Adrenal gland (tissue), 5 donors: ENCODE results near the gene PROSER2.

Source experiments
- POLR2A ChIP-seq, 2 donors: fragments of 450-650 bp; IDR thresholded peaks; one replicate each; pipeline ENCODE4 v1.6.1; 2017; ENCODE audit warnings: antibody characterized with exemption in 2 of 2, mild to moderate bottlenecking in 2 of 2, moderate library complexity in 1 of 2
- TF ChIP-seq, protein P1 (sequence below), 6 experiments: fragments of 450-650 bp in 4 of 6; fragments of 200-600 bp in 2 of 6; sonication (generic) in 1 of 6; IDR thresholded peaks; 1 replicate in 5 of 6; 2 replicates in 1 of 6; pipeline versions ENCODE4 v1.5.1 to v1.8.0; 2016 to 2021; ENCODE audit warnings: antibody characterized with exemption in 6 of 6, mild to moderate bottlenecking in 2 of 6, moderate library complexity in 1 of 6
- donor health status: DM: no; HTN: no; CAD: no.

DNA sequence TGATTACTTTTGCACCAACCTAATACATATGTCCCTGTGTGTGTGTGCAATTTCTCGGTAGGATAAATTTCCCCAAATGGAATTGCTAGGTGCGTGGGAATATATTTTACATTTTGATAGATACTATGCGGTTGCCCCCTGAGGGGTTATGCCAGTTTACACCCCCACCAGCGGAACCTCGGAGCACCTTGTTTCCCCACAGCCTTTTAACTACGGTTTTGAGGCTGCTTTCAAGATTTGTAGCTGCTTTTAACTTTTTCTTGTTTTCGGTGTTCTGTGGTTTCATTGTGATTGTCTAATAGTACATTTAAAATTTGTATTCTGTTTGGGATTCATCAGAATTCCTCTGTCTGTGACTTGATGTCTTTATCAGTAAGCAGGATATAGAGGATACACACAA, 22.0 kb downstream of the PROSER2 start:
- TF ChIP-seq POLR2A (IDR thresholded peaks at IDR 0.05) = no peak
- TF ChIP-seq, protein P1, sequence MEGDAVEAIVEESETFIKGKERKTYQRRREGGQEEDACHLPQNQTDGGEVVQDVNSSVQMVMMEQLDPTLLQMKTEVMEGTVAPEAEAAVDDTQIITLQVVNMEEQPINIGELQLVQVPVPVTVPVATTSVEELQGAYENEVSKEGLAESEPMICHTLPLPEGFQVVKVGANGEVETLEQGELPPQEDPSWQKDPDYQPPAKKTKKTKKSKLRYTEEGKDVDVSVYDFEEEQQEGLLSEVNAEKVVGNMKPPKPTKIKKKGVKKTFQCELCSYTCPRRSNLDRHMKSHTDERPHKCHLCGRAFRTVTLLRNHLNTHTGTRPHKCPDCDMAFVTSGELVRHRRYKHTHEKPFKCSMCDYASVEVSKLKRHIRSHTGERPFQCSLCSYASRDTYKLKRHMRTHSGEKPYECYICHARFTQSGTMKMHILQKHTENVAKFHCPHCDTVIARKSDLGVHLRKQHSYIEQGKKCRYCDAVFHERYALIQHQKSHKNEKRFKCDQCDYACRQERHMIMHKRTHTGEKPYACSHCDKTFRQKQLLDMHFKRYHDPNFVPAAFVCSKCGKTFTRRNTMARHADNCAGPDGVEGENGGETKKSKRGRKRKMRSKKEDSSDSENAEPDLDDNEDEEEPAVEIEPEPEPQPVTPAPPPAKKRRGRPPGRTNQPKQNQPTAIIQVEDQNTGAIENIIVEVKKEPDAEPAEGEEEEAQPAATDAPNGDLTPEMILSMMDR (IDR thresholded peaks at IDR 0.05) = no peak
